Keratinocyte (primary cell): ENCODE results near the gene TDRD6. TPM values are rescaled to one million over a fixed set of nuclear protein-coding genes. Genes with fewer than 3 reads are reported as not detected.

Experiments
- DNase-seq: peaks from one replicate; pipeline ENCODE4 v3.0.0-alpha.2; 2011; ENCODE audit warnings: low read depth, missing footprints, low spot score
- FAIRE-seq: peaks from 2 replicates; lab custom pipeline; 2011; peaks lifted over from hg19 to GRCh38; lab: Jason Lieb, UNC
- H2AFZ ChIP-seq: 2 replicates; pipeline ENCODE4 v1.6.0; 2012; ENCODE audit warnings: low read length, control low read depth, inconsistent platforms; ENCODE audit not compliant: control insufficient read depth
- H3K27ac ChIP-seq: 2 replicates; pipeline ENCODE4 v1.5.1; 2011; ENCODE audit warnings: low read length; ENCODE audit not compliant: control insufficient read depth, insufficient read depth
- H3K27me3 ChIP-seq: 3 replicates; pipeline ENCODE4 v1.6.0; 2011; ENCODE audit warnings: low read length; ENCODE audit not compliant: control insufficient read depth, insufficient read depth; ENCODE audit errors: extremely low read depth
- H3K36me3 ChIP-seq, 2 experiments: 2 replicates in 1 of 2; 3 replicates in 1 of 2; pipeline ENCODE4 v1.5.1; 2011; ENCODE audit warnings: low read length in 2 of 2, mild to moderate bottlenecking in 1 of 2; ENCODE audit not compliant: control insufficient read depth in 2 of 2, insufficient read depth in 2 of 2; ENCODE audit errors: extremely low read depth in 1 of 2
- H3K4me1 ChIP-seq: 3 replicates; pipeline ENCODE4 v1.5.1; 2011; ENCODE audit warnings: low read length; ENCODE audit not compliant: control insufficient read depth, insufficient read depth; ENCODE audit errors: extremely low read depth
- H3K4me2 ChIP-seq: 3 replicates; pipeline ENCODE4 v1.6.0; 2011; ENCODE audit warnings: low read depth, low read length; ENCODE audit not compliant: control insufficient read depth, insufficient read depth; ENCODE audit errors: extremely low read depth
- H3K4me3 ChIP-seq, 3 experiments: fragments of 200-600 bp in 1 of 3; sonication (generic) in 1 of 3; 2 replicates in 2 of 3; 3 replicates in 1 of 3; pipeline ENCODE4 v1.5.1; 2011 to 2016; ENCODE audit warnings: low read length in 3 of 3, mild to moderate bottlenecking in 3 of 3, control low read depth in 2 of 3, inconsistent platforms in 1 of 3, low read depth in 1 of 3, mixed read lengths in 1 of 3, mixed run types in 1 of 3, moderate library complexity in 1 of 3; ENCODE audit not compliant: control insufficient read depth in 2 of 3, insufficient read depth in 2 of 3; ENCODE audit errors: extremely low read depth in 1 of 3
- H3K79me2 ChIP-seq: 2 replicates; pipeline ENCODE4 v1.6.0; 2012; ENCODE audit warnings: low read length; ENCODE audit not compliant: control insufficient read depth, insufficient read depth
- H3K9ac ChIP-seq: 3 replicates; pipeline ENCODE4 v1.6.0; 2011; ENCODE audit warnings: low read length; ENCODE audit not compliant: control insufficient read depth, insufficient read depth; ENCODE audit errors: extremely low read depth
- H3K9me1 ChIP-seq: 3 replicates; pipeline ENCODE4 v1.6.0; 2011; ENCODE audit warnings: low read length; ENCODE audit not compliant: control insufficient read depth, insufficient read depth; ENCODE audit errors: extremely low read depth
- H3K9me3 ChIP-seq: 2 replicates; pipeline ENCODE4 v1.5.1; 2012; ENCODE audit warnings: low read depth, low read length; ENCODE audit not compliant: control insufficient read depth
- H4K20me1 ChIP-seq: 3 replicates; pipeline ENCODE4 v1.6.0; 2011; ENCODE audit warnings: low read length; ENCODE audit not compliant: control insufficient read depth, insufficient read depth; ENCODE audit errors: extremely low read depth
- CTCF ChIP-seq, 3 experiments: IDR thresholded peaks in 1 of 3; conservative IDR thresholded peaks in 1 of 3; optimal IDR thresholded peaks in 1 of 3; 2 replicates in 2 of 3; 3 replicates in 1 of 3; pipeline versions ENCODE3 to v1.5.1; 2011; ENCODE audit warnings: low read length in 3 of 3, mild to moderate bottlenecking in 3 of 3, moderate library complexity in 2 of 3, control low read depth in 1 of 3, inconsistent platforms in 1 of 3; ENCODE audit not compliant: insufficient read depth in 2 of 3; ENCODE audit errors: extremely low read depth in 1 of 3
- EZH2 ChIP-seq: IDR thresholded peaks from one replicate; pipeline ENCODE4 v1.6.1; 2012; ENCODE audit warnings: inconsistent platforms, mild to moderate bottlenecking, low read length, moderate library complexity
- dilution Hi-C: fragments of 300-500 bp; cut with MboI; formaldehyde crosslinking; loops from one replicate; pipeline ENCODE4 v1.7.0; 2020; ENCODE audit warnings: low sequenced_read_pairs; ENCODE audit not compliant: extremely low pct_ligation_motif_present
- polyA plus RNA-seq, 5 experiments: library from polyadenylated mRNA; depleted of rRNA in 3 of 5; stranded (reverse) in 3 of 5; stranded (forward) in 1 of 5; unstranded in 1 of 5; fragments of >200 nt; gene quantifications; 1 replicate in 1 of 5; 2 replicates in 3 of 5; 3 replicates in 1 of 5; pipeline versions ENCODE4 v1.2.1 to v1.2.3, GENCODE V29; 2011 to 2012; ENCODE audit warnings: missing spikeins in 2 of 5, low read depth in 1 of 5, low replicate concordance in 1 of 5

Gene TDRD6
- polyA plus RNA-seq, 1 donor (not counting 4 experiments of a cell fraction or from before 2014, with no cell fraction given), result 0.25 TPM

- DNase-seq, result no peak
- Histone ChIP-seq H3K4me3 (no peak overlapping the region), H3K4me2 (no peak overlapping the region), H3K79me2 (no peaks in the 10 kb centered on the region), H3K36me3 (no peaks in the 10 kb centered on the region), H4K20me1 (no peaks in the 10 kb centered on the region), H3K27me3 (no peaks in the 10 kb centered on the region), H3K27ac (no peak overlapping the region), H2AFZ (no peak overlapping the region), H3K4me1 (no peaks in the 10 kb centered on the region), H3K9me1 (no peaks in the 10 kb centered on the region), H3K9me3 (no peaks in the 10 kb centered on the region), H3K9ac (no peak overlapping the region)
- dilution Hi-C loops, result no loop called here
- no peak for TF ChIP-seq EZH2
- TF ChIP-seq CTCF (optimal IDR thresholded peaks at IDR 0.05 in 1 of 3, IDR thresholded peaks at IDR 0.05 in 1 of 3, conservative IDR thresholded peaks at IDR 0.05 in 1 of 3; ENCODE audit: extremely low read depth in 1 of 3, insufficient read depth in 2 of 3, low read length in 3 of 3), result no peak
- no peak for FAIRE-seq
Observed at GRCh38 chr6:46674410-46674809, 13.3 kb upstream of the TDRD6 start.

DNA sequence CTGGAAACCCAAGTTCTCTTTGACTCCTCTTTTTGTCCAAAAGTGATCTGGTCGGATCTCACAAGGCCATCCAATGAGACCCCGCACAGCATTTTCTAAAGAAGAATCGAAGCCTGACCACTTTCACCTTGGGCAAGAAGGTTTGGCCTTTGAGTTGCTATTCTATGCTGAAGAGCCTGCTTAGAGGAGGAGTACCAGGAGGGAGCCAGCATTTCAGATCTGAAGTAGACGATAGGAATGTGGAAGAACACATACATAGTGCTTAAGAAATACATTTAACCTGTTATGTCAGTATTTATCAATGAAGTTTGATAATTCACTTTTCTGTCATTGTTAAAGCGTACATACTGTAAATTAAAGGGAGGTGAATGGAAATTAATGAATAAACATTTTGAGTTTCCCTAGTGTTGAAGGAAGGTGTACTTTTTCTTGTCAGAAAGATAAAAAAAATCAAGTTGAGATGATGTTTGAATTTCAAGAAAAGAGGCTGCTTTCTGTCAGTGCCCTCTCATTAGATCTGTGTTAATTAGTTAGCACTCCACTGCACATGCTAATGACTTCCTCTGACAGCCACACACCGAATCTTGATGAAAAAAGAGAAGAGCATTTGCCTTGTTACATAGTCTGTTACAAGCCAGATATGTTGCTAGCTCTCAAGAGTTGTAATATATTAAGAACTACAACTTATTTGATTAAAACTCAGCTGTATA lies 10.9 kb upstream of the TDRD6 start:
- Histone ChIP-seq H2AFZ (no peak overlapping the region), H3K9me1 (no peaks in the 10 kb centered on the region), H3K4me1 (no peaks in the 10 kb centered on the region), H4K20me1 (no peaks in the 10 kb centered on the region), H3K9me3 (no peaks in the 10 kb centered on the region), H3K9ac (no peak overlapping the region), H3K27me3 (no peaks in the 10 kb centered on the region), H3K36me3 (no peaks in the 10 kb centered on the region), H3K79me2 (no peaks in the 10 kb centered on the region), H3K27ac (no peak overlapping the region), H3K4me2 (no peak overlapping the region), H3K4me3 (no peak overlapping the region)
- no peak for TF ChIP-seq EZH2
- no peak for TF ChIP-seq CTCF (optimal IDR thresholded peaks at IDR 0.05 in 1 of 3, IDR thresholded peaks at IDR 0.05 in 1 of 3, conservative IDR thresholded peaks at IDR 0.05 in 1 of 3; ENCODE audit: extremely low read depth in 1 of 3, insufficient read depth in 2 of 3, low read length in 3 of 3)
- dilution Hi-C loops, result no loop called here
- FAIRE-seq (no peak), DNase-seq (no peak)
